Activated T-helper 2 cell treated with anti-CD3 and anti-CD28 coated beads, Interferon-gamma antibody, Interleukin-2, Interleukin-4, amounts not matched to agents 10 μg/mL and 5 μg/mL and 100 μg/mL, durations not matched to agents 14 hours and 24 hours and 36 hours (primary cell): ENCODE data around the gene SUPV3L1. TPM values are rescaled to one million over a fixed set of nuclear protein-coding genes. Genes with fewer than 3 reads are reported as not detected.

ENCODE experiments used
- DNase-seq: peaks from one replicate; pipeline ENCODE4 v3.0.0; 2021; ENCODE audit warnings: low spot score
- H3K27ac Mint-ChIP-seq: one replicate; pipeline ENCODE4 v1.8.0; 2021; ENCODE audit warnings: mixed read lengths
- H3K27me3 Mint-ChIP-seq: one replicate; pipeline ENCODE4 v1.8.0; 2021; ENCODE audit warnings: low read depth, mixed read lengths
- H3K36me3 Mint-ChIP-seq: one replicate; pipeline ENCODE4 v1.8.0; 2021; ENCODE audit warnings: low read depth, mixed read lengths
- H3K4me1 Mint-ChIP-seq: one replicate; pipeline ENCODE4 v1.8.0; 2021; ENCODE audit warnings: low read depth, mixed read lengths
- H3K4me3 Mint-ChIP-seq: one replicate; pipeline ENCODE4 v1.8.0; 2021; ENCODE audit warnings: low read depth, mild to moderate bottlenecking, moderate library complexity, mixed read lengths
- H3K9me3 Mint-ChIP-seq: one replicate; pipeline ENCODE4 v1.8.0; 2021; ENCODE audit warnings: mixed read lengths
- intact Hi-C: fragments of 100-400 bp; cut with micrococcal nuclease; formaldehyde crosslinking; loops from one replicate; pipeline ENCODE4 v1.15.1; 2023
- total RNA-seq: library from RNA; stranded (reverse); gene quantifications from 2 replicates; pipeline ENCODE4 v1.2.3, GENCODE V29; 2022

Gene SUPV3L1
- total RNA-seq, 1 donor from 2014 or later: 52.8 TPM

DNA sequence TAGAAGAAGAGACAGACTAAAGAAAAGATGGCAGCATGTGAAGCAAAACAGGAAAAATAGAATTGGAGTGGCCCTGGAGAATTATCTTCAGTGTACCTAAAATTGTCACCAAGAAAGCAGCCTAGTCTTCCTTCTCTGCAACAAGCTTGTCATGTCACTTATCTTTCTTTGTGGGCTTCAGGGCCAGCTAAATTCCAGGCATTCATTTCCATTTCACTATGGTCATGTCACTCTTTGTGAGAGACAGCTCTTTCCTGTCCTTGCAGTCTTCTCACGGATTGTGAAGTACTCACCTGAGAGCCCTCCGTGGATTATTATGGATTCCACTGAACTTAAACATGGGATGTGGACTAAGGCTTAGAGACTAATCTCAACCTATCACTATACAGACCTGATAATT lies 31.1 kb downstream of the SUPV3L1 start:
- peaks cover 41% of the 10 kb centered on the region for H3K36me3 Mint-ChIP-seq
- peaks cover 5% of the 10 kb centered on the region for H3K9me3 Mint-ChIP-seq
- H3K4me3 Mint-ChIP-seq: no peak overlapping the region
- H3K4me1 Mint-ChIP-seq: peaks cover 66% of the 10 kb centered on the region
- H3K27me3 Mint-ChIP-seq: no peaks in the 10 kb centered on the region
- intact Hi-C loops: no loop called here
- no peak overlapping the region for H3K27ac Mint-ChIP-seq
- no peak for DNase-seq

- H3K4me1 Mint-ChIP-seq: peaks cover 64% of the 10 kb centered on the region
These were observed 31.5 kb downstream of the SUPV3L1 start for GRCh38 chr10:69211524-69211923.

DNA sequence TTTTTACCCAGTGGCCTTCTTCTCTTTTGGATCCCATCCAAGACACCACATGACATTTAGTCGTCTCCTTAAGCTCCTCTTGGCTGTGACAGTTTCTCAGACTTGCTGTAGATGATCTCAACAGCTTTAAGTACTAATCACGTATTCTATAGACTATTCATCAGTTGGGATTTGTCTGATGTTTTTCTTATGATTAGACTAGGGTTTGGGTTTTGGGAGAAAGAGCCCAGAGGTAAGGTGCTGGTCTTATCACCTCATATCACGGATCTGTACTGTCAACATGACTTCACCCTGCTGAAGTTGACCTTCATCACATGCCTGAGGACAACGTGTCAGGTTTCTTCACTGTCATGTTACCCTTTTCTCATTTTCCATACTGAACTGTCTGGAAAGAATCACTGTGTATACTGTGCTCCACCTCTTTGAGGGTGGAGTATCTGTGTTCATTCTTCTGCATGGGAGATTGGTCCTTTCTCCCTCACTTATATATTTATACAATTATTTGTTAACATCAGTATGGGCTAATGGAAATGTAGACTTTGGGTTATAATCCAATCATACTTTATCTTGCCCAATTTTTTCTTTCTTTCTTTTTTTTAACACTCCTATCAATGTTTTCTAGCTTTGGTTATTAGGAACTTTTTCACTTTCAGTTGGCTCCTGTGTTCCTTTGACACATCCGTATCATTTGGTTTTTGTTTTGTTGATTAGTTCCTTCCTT lies 33.7 kb downstream of the SUPV3L1 start:
- H3K4me3 Mint-ChIP-seq: no peak overlapping the region
- peaks cover 5% of the 10 kb centered on the region for H3K9me3 Mint-ChIP-seq
- peaks cover 15% of the 10 kb centered on the region for H3K36me3 Mint-ChIP-seq
- no peaks in the 10 kb centered on the region for H3K27me3 Mint-ChIP-seq
- peaks cover 61% of the 10 kb centered on the region for H3K4me1 Mint-ChIP-seq
- no peak overlapping the region for H3K27ac Mint-ChIP-seq
- DNase-seq: no peak
- intact Hi-C loops: no loop called here

More at GRCh38 chr10:69211524-69211923, 31.5 kb downstream of the SUPV3L1 start:
- H3K4me3 Mint-ChIP-seq: no peak overlapping the region
- no peak overlapping the region for H3K27ac Mint-ChIP-seq
- no peaks in the 10 kb centered on the region for H3K27me3 Mint-ChIP-seq
- DNase-seq: no peak
- peaks cover 5% of the 10 kb centered on the region for H3K9me3 Mint-ChIP-seq
- intact Hi-C loops: no loop called here
- H3K36me3 Mint-ChIP-seq: peaks cover 37% of the 10 kb centered on the region

DNA sequence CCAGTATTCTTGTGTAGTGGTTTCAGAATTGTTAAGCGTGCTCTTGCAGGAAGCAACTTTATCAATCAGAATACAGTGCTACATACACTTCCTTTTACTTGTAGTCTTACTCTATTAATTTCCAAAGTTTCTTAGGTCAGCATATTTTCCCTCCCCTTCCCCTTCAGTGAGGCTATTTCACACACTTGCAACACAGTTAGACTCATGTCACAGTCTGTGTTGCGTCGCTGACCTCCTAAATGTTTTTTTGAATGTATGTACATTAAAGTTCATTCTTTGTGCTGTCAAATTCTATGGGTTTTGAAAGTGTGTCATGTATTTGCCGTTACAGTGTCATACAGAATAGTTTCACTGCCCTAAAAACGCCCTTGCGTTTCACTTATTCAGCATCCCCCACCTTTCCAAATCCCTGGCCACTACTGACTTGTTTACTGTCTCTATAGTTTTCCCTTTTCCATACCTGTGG lies 34.7 kb downstream of the SUPV3L1 start:
- no peak overlapping the region for H3K4me3 Mint-ChIP-seq
- intact Hi-C loops: no loop called here
- no peak for DNase-seq
- peak overlapping the region; percentile 55 for H3K27ac Mint-ChIP-seq
- no peaks in the 10 kb centered on the region for H3K27me3 Mint-ChIP-seq
- H3K9me3 Mint-ChIP-seq: peaks cover 5% of the 10 kb centered on the region
- peaks cover 7% of the 10 kb centered on the region for H3K36me3 Mint-ChIP-seq
- peaks cover 53% of the 10 kb centered on the region for H3K4me1 Mint-ChIP-seq

DNA sequence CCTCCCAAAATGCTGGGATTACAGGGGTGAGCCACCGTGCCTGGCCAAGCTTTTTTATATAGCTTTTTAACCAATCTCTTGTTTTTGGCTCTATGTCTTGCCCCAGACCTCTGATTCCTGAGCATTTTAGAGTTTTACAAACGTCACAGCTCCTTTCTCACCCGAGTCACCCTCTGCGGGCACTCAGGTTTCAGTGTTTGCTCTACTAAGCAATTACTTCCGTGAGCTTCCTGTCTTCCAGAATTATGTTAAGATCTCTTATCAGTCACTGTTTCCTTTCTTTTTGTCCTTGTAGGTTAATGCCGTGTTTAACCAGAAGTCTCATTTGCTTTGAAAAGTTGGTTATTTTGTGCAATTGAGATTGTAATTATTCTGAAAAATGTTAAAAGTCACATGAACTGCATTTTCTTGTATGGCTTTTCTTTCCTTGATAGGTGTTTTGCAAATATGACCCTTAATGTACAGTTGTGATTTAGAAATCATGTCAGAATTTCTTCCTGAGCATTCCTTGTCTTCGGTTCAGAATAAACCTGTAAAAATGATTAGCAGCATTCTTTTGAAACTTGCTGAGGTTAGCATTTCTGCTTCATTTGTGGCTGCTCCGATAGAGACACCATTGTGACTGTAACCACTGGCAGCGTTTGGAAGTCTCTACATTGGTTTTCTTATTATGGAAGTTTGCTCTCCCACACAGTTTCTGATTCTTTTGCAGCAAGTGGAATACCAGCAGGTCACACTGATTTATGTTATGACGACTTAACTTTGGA lies 35.6 kb downstream of the SUPV3L1 start:
- Mint-ChIP-seq H3K36me3 (peaks cover 3% of the 10 kb centered on the region), H3K27me3 (no peaks in the 10 kb centered on the region), H3K27ac (peak overlapping the region; percentile 77), H3K4me1 (peaks cover 44% of the 10 kb centered on the region), H3K9me3 (peaks cover 5% of the 10 kb centered on the region), H3K4me3 (peak overlapping the region; percentile 28)
- DNase-seq: no peak
- intact Hi-C loops: no loop called here

GRCh38 chr10:69216577-69217118 lies 36.6 kb downstream of the SUPV3L1 start:
- peaks cover 40% of the 10 kb centered on the region for H3K4me1 Mint-ChIP-seq
- peaks cover 3% of the 10 kb centered on the region for H3K36me3 Mint-ChIP-seq
- H3K27ac Mint-ChIP-seq: no peak overlapping the region
- H3K27me3 Mint-ChIP-seq: no peaks in the 10 kb centered on the region
- intact Hi-C loops: no loop called here
- no peak for DNase-seq
- peaks cover 5% of the 10 kb centered on the region for H3K9me3 Mint-ChIP-seq
- no peak overlapping the region for H3K4me3 Mint-ChIP-seq

GRCh38 chr10:69217119-69217754 lies 37.2 kb downstream of the SUPV3L1 start:
- intact Hi-C loops: no loop called here
- Mint-ChIP-seq H3K4me3 (no peak overlapping the region), H3K4me1 (peaks cover 42% of the 10 kb centered on the region), H3K27me3 (no peaks in the 10 kb centered on the region), H3K36me3 (peaks cover 3% of the 10 kb centered on the region), H3K27ac (no peak overlapping the region), H3K9me3 (peaks cover 5% of the 10 kb centered on the region)
- DNase-seq: no peak

DNA sequence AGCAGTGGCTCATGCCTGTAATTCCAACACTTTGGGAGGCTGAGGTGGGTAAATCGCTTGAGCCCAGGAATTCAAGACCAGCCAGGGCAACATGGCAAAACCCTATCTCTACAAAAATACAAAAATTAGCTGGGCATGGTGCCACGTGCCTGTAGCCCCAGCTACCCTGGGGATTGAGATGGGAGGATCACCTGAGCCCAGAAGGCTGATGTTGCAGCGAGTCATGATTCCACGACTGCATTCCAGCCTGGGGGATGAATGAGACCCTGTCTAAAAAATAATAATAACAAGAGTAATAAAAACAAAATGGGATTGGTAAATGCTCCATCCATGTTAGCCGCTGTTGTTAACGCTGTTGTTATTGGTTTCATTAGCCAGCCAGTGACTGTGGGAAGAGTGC lies 38.8 kb downstream of the SUPV3L1 start:
- Mint-ChIP-seq H3K4me3 (no peak overlapping the region), H3K27ac (no peak overlapping the region), H3K27me3 (no peaks in the 10 kb centered on the region), H3K4me1 (peaks cover 47% of the 10 kb centered on the region), H3K9me3 (peaks cover 5% of the 10 kb centered on the region), H3K36me3 (peaks cover 3% of the 10 kb centered on the region)
- no peak for DNase-seq
- intact Hi-C loops: no loop called here

GRCh38 chr10:69220041-69220451 lies 40.0 kb downstream of the SUPV3L1 start, which contains the start of gene HKDC1:
TSS of gene HKDC1 (plus strand) at chr10:69220332. CDS start at chr10:69220436, 104 bp downstream.
- DNase-seq: no peak
- peaks cover 45% of the 10 kb centered on the region for H3K4me1 Mint-ChIP-seq
- intact Hi-C loops: loop anchor here (5.0 to 10.0 kb wide), 3 partner anchors 95 to 223 kb away; partner anchors contain the start of gene VPS26A

GRCh38 chr10:69220507-69220906 lies 40.5 kb downstream of the SUPV3L1 start:
- Mint-ChIP-seq H3K27ac (peak overlapping the region; percentile 75), H3K36me3 (no peaks in the 10 kb centered on the region), H3K9me3 (no peaks in the 10 kb centered on the region), H3K4me3 (no peak overlapping the region), H3K27me3 (no peaks in the 10 kb centered on the region), H3K4me1 (peaks cover 47% of the 10 kb centered on the region)
- no peak for DNase-seq
- intact Hi-C loops: loop anchor here (5.0 to 10.0 kb wide), 3 partner anchors 96 to 223 kb away; partner anchors contain the start of gene VPS26A

More at GRCh38 chr10:69220041-69220451, 40.0 kb downstream of the SUPV3L1 start, which contains the start of gene HKDC1:
- Mint-ChIP-seq H3K27me3 (no peaks in the 10 kb centered on the region), H3K27ac (peak within 1 kb of the TSS; percentile 75), H3K36me3 (no peaks in the 10 kb centered on the region), H3K4me3 (no peak within 1 kb of the TSS), H3K9me3 (no peaks in the 10 kb centered on the region)

DNA sequence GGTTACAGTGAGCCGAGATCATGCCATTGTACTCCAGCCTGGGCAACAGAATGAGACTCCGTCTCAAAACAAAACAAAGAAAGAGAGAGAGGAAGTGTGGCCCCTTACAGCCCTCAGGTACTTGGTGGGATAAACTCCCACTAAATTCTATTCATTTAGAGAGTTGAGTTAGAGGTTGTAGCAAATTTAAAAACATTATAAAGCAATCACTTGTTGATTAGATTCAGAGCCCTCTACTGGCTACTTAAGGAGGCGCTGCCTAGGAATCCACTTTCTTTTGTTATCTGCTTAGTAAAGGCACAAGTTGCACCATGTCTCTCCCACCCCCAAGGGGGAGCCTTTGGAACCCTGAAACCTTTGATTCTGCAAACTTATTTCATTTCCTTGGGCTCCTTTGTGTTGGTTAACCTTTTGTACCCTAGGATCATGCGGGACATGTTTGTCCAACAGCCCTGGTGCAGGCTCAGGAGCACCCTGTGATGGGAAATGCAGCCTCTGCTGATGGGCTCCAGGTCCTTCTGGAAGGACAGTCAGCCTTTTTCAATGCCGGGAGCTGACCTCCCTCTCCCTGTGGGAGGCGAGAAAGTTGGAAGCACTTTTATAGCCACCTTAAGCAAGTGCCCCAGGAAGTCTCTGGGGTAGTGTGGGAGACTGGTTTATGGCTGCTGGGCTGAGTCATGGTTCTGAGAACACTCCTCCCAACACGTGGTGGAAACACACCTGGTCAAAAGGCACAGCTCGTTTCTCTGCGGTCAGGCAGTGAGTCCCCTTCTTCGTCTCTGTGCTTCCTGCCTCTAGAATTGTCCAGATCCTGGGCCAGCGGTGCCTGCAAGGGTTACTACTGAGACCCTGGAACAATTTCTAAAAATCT lies 42.4 kb downstream of the SUPV3L1 start:
- peak overlapping the region; percentile 44 for H3K4me3 Mint-ChIP-seq
- H3K36me3 Mint-ChIP-seq: no peaks in the 10 kb centered on the region
- no peaks in the 10 kb centered on the region for H3K27me3 Mint-ChIP-seq
- intact Hi-C loops: loop anchor here (1.0 to 10.0 kb wide), 6 partner anchors 18 to 225 kb away; partner anchors contain the start of genes SUPV3L1 and VPS26A
- DNase-seq: peak; percentile 76
- peaks cover 41% of the 10 kb centered on the region for H3K4me1 Mint-ChIP-seq
- H3K27ac Mint-ChIP-seq: peak overlapping the region; percentile 91
- H3K9me3 Mint-ChIP-seq: no peaks in the 10 kb centered on the region
